GM13976 (cell line): ENCODE results near the gene MDM1.

Experiments
- DNase-seq: peaks from one replicate; pipeline ENCODE4 v3.0.0; 2012; ENCODE audit warnings: low spot score
- CTCF ChIP-seq: IDR thresholded peaks from 2 replicates; pipeline ENCODE4 v1.5.1; 2012; ENCODE audit warnings: borderline replicate concordance, mild to moderate bottlenecking; ENCODE audit not compliant: insufficient read depth; ENCODE audit errors: extremely low read depth, missing control alignments, control extremely low read depth
- in situ Hi-C: fragments of 300-500 bp; cut with MboI; formaldehyde crosslinking; loops from one replicate; pipeline ENCODE4 v1.12.0; 2022; ENCODE audit warnings: low sequenced_read_pairs, mixed read lengths, inconsistent platforms; ENCODE audit not compliant: unreplicated experiment

Gene MDM1

GRCh38 chr12:68331869-68332727 lies at the start of gene MDM1:
Gene MDM1 (minus strand): TSS chr12:68332362. CDS start chr12:68332245, 117 bp downstream.
- in situ Hi-C loops, result no loop called here
- TF ChIP-seq CTCF, result no peak
- peak; percentile 97 for DNase-seq

DNA sequence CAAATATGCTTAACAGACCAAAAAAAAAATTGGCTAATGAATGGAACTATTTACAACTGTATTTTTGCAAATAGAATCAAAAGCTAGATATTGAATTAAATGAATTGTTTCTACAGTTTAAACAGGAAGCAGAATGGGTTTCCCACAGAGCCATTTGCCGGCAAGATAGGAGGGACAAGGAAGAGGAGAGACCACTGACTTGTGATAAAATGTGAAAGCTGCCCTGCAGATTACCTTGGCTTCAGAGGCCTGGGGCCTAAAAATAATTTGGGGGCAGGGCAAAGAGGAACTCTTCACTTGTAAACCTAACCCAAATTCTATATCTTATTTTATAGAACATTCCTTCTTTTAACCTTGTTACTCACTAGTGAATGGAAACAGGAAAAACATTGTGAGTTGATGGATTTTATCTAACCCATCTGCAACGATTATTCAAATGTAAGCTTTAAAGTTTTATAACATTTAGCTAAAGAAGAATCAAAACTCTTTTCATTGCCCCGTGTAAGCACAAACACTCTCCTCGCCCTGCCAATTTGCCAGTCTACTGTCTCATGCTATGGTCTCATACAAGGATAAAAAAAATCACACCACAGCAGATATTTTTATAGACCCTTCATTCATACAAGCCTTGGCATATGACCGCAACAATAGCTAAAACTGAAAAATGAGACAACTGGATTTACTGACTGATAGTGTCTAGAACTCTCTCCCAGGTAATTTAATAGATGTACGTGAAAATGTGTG lies 49.5 kb upstream of the MDM1 start:
- no peak for DNase-seq
- no peak for TF ChIP-seq CTCF
- in situ Hi-C loops, result no loop called here

GRCh38 chr12:68378872-68379606 lies 46.9 kb upstream of the MDM1 start:
- no peak for DNase-seq
- in situ Hi-C loops, result no loop called here

GRCh38 chr12:68377881-68378280 lies 45.7 kb upstream of the MDM1 start:
- no peak for DNase-seq
- no peak for TF ChIP-seq CTCF
- in situ Hi-C loops, result no loop called here

More at GRCh38 chr12:68378872-68379606, 46.9 kb upstream of the MDM1 start:
- TF ChIP-seq CTCF, result no peak

DNA sequence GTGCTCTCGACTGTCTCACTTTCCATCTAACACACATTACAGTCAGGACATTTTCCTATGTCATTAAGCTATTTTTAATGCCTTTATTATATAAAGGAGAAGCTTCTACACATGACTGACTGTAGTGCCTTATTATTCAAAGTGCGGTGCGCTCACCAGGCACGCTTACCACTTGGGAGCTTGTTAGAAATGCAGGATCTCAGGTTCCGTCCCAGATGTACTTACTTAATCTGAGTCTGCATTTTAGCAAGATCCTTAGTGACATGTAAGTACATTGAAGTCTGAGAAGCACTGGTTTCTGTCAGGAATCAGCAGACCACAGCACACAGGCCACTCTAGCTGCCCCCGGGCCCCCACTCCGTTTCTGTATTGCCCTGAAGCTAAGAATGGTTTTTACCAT lies 44.7 kb upstream of the MDM1 start:
- in situ Hi-C loops, result no loop called here
- no peak for TF ChIP-seq CTCF
- no peak for DNase-seq

DNA sequence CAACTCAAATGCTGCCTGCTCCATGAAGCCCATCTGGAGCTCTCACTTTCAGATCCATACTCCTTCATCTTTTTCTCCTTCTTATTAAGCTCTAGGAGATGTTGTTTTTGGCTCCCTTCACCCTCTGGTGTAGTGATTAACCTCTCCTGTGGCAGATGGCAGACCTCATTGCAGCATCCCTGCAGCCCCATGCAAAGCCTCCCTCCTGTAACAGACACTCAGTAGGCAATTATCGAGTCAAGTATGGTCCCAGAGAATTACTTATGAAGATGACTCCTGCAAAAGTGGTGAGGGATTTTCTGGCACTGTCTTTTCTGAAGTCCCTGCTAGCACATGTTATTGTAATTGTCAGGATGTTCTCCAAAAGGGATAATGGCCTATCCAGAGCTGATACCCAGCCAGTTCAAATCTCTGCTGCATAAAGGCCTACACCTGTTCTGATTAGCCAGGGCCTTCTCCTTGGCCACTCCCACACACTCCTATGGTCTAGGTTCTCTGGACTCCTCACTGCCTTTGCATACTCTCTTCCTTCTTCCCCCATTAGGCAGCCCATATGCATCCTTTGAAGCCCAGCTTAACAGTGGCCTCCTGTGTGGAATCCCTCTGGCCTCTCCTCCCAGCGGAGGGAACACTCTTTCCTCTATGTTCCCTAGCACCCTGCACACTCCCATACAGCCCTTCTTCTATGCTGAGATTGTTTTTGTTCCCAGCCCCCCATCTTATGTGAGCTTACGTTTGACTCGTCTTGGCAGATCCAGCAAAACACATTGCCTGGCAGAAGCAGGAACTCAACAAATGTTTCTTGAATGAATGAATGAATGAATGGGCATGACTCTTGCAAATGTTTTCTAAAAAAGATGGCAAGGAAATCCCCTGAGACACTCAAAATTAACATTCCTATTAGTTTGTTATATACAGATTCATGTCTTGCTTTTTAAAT lies 43.9 kb upstream of the MDM1 start:
- no peak for TF ChIP-seq CTCF
- no peak for DNase-seq
- in situ Hi-C loops, result no loop called here
